22Rv1 (cell line): Measurements from ENCODE around the gene UQCC5.
"Not testable (repeated sequence)": the region's sequence is repeated elsewhere in the genome, so short reads cannot be mapped to it uniquely, and the experiment has no call there.

Experiments used
- H3K27ac ChIP-seq: fragments of 450-650 bp; 2 replicates; pipeline ENCODE4 v1.5.1; 2017
- CTCF ChIP-seq: fragments of 450-650 bp; IDR thresholded peaks from 2 replicates; pipeline ENCODE4 v1.5.1; 2017; ENCODE audit warnings: mild to moderate bottlenecking
- ZFX ChIP-seq: fragments of 450-650 bp; IDR thresholded peaks from 2 replicates; pipeline ENCODE4 v1.6.1; 2017; ENCODE audit warnings: antibody characterized with exemption, borderline replicate concordance

The UQCC5 gene

GRCh38 chr3:52524258-52524751 is 12.1 kb upstream of the UQCC5 start:
- H3K27ac ChIP-seq, result no peak overlapping the region
- TF ChIP-seq CTCF, result no peak
- TF ChIP-seq ZFX, result no peak

GRCh38 chr3:52524752-52525679 is 11.4 kb upstream of the UQCC5 start:
- TF ChIP-seq CTCF (no peak), ZFX (no peak)
- peak overlapping the region; percentile 34 for H3K27ac ChIP-seq

GRCh38 chr3:52525680-52526561 is 10.5 kb upstream of the UQCC5 start:
- peak overlapping the region; percentile 34 for H3K27ac ChIP-seq
- TF ChIP-seq CTCF, result no peak
- no peak for TF ChIP-seq ZFX

GRCh38 chr3:52526671-52527038 is 9.8 kb upstream of the UQCC5 start:
- H3K27ac ChIP-seq, result not testable (repeated sequence)

GRCh38 chr3:52527039-52527731 is 9.2 kb upstream of the UQCC5 start:
- TF ChIP-seq ZFX (no peak), CTCF (no peak)
- H3K27ac ChIP-seq, result no peak overlapping the region

GRCh38 chr3:52527732-52528585 is 8.4 kb upstream of the UQCC5 start:
- TF ChIP-seq ZFX, result no peak
- TF ChIP-seq CTCF, result no peak
- no peak overlapping the region for H3K27ac ChIP-seq
